OCI-LY1 (cell line): ENCODE results near the gene CD38.

Source experiments
- H2AFZ ChIP-seq: fragments of 200-600 bp; sonication (generic), shearing (Covaris generic); 2 replicates; pipeline ENCODE4 v1.6.0; 2014; ENCODE audit warnings: antibody characterized with exemption, mild to moderate bottlenecking, low read length
- H3F3A ChIP-seq: fragments of 200-600 bp; sonication (generic), shearing (Covaris generic); 2 replicates; pipeline ENCODE4 v1.6.0; 2014; ENCODE audit warnings: mild to moderate bottlenecking, antibody characterized with exemption, low read length, moderate library complexity; ENCODE audit not compliant: insufficient read depth
- H3K27ac ChIP-seq: fragments of 200-600 bp; sonication (generic); 2 replicates; pipeline ENCODE4 v1.5.1; 2014; ENCODE audit warnings: low read length, mixed run types, mild to moderate bottlenecking, low read depth; ENCODE audit not compliant: poor library complexity, severe bottlenecking
- H3K27me3 ChIP-seq: fragments of 200-600 bp; sonication (generic); 2 replicates; pipeline ENCODE4 v1.6.0; 2014; ENCODE audit warnings: antibody characterized with exemption, mild to moderate bottlenecking, low read length, moderate library complexity; ENCODE audit not compliant: insufficient read depth
- H3K36me3 ChIP-seq: fragments of 200-600 bp; sonication (generic); 2 replicates; pipeline ENCODE4 v1.6.1; 2014; ENCODE audit warnings: mild to moderate bottlenecking, antibody characterized with exemption, low read length, moderate library complexity, mixed read lengths; ENCODE audit not compliant: insufficient read depth
- H3K4me1 ChIP-seq: fragments of 200-600 bp; sonication (generic); 2 replicates; pipeline ENCODE4 v1.5.1; 2014; ENCODE audit warnings: mild to moderate bottlenecking, low read length, moderate library complexity; ENCODE audit not compliant: insufficient read depth, severe bottlenecking
- H3K4me2 ChIP-seq: fragments of 200-600 bp; sonication (generic), shearing (Covaris generic); 2 replicates; pipeline ENCODE4 v1.6.1; 2014; ENCODE audit warnings: low read length
- H3K4me3 ChIP-seq: fragments of 200-600 bp; sonication (generic); 2 replicates; pipeline ENCODE4 v1.5.1; 2014; ENCODE audit warnings: low read length, low read depth, mild to moderate bottlenecking, mixed read lengths; ENCODE audit not compliant: poor library complexity, severe bottlenecking
- H3K79me2 ChIP-seq: fragments of 200-600 bp; shearing (Covaris generic); 2 replicates; pipeline ENCODE4 v1.6.1; 2016; ENCODE audit warnings: mixed run types, low read length, mixed read lengths; ENCODE audit not compliant: insufficient read depth
- H3K9ac ChIP-seq: fragments of 200-600 bp; sonication (generic), shearing (Covaris generic); 2 replicates; pipeline ENCODE4 v1.6.1; 2014; ENCODE audit warnings: mild to moderate bottlenecking, low read length, mixed read lengths
- H3K9me2 ChIP-seq: fragments of 200-600 bp; sonication (generic), shearing (Covaris generic); 2 replicates; pipeline ENCODE4 v1.6.1; 2014; ENCODE audit warnings: low read depth, mild to moderate bottlenecking, low read length, mixed read lengths
- H3K9me3 ChIP-seq: fragments of 200-600 bp; shearing (Covaris generic); 2 replicates; pipeline ENCODE4 v1.6.1; 2014; ENCODE audit warnings: low read length, mixed read lengths
- H4K20me1 ChIP-seq: fragments of 200-600 bp; sonication (generic), shearing (Covaris generic); 2 replicates; pipeline ENCODE4 v1.6.0; 2016; ENCODE audit warnings: mild to moderate bottlenecking, low read length; ENCODE audit not compliant: insufficient read depth
- EZH2 ChIP-seq: fragments of 200-600 bp; sonication (generic), shearing (Covaris generic); IDR thresholded peaks from 2 replicates; pipeline ENCODE4 v1.8.0; 2017; ENCODE audit warnings: borderline replicate concordance, mixed run types, mild to moderate bottlenecking, antibody characterized with exemption, low read length, moderate library complexity, mixed read lengths
- TF ChIP-seq, protein P1 (sequence below): fragments of 200-600 bp; sonication (generic), shearing (Covaris generic); IDR thresholded peaks from 2 replicates; pipeline ENCODE4 v1.5.1; 2017; ENCODE audit warnings: mild to moderate bottlenecking, antibody characterized with exemption, low read length, moderate library complexity, mixed read lengths

Gene CD38

DNA sequence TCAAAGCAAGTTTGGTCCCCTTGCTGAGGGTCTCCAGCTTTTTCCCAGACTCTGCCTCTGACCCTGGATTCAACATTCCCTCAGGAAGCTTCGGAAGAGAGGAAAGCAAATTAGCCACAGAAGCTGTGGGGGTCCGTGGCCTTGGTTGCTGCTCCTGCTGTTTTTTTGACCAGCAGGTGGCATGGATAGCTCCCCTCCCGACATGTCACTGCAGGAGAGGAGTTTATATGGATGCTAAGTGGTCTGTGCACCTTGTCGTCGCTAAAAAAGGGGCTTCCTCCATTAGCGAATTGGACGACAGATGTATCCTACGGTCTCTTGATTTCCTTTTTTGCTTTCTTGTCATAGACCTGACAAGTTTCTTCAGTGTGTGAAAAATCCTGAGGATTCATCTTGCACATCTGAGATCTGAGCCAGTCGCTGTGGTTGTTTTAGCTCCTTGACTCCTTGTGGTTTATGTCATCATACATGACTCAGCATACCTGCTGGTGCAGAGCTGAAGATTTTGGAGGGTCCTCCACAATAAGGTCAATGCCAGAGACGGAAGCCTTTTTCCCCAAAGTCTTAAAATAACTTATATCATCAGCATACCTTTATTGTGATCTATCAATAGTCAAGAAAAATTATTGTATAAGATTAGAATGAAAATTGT lies 70.2 kb downstream of the CD38 start:
- no peak overlapping the region for H3K4me2 ChIP-seq

DNA sequence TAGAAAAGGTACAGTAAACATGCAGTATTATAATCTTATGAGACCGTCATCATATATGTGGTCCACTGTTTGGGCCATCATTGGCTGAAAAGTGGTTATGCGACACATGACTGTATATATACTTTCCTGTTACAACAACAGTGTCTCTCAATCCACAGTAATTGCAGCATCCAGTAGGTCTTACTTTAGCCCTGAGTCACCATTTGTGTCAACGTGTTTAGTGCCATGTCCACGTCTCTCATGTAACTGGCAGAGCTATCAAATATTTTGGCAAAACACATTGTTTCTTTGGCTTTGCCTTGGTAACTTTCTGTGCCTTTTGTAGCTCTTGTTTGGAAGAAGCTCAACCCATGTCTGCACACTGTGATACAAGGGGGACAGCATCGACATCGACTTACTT lies 73.8 kb downstream of the CD38 start:
- Histone ChIP-seq H3K79me2 (no peaks in the 10 kb centered on the region), H3K36me3 (peaks cover 3% of the 10 kb centered on the region; the same call in 1 of the 2 replicates), H3K27me3 (no peaks in the 10 kb centered on the region), H4K20me1 (no peaks in the 10 kb centered on the region), H3K27ac (no peak overlapping the region), H3K4me1 (no peaks in the 10 kb centered on the region), H3K4me3 (no peak overlapping the region), H3F3A (no peaks in the 10 kb centered on the region), H3K9me2 (no peaks in the 10 kb centered on the region), H3K4me2 (no peak overlapping the region), H3K9ac (no peak overlapping the region), H3K9me3 (no peaks in the 10 kb centered on the region), H2AFZ (no peak overlapping the region)
- TF ChIP-seq EZH2 = no peak
- TF ChIP-seq, protein P1, sequence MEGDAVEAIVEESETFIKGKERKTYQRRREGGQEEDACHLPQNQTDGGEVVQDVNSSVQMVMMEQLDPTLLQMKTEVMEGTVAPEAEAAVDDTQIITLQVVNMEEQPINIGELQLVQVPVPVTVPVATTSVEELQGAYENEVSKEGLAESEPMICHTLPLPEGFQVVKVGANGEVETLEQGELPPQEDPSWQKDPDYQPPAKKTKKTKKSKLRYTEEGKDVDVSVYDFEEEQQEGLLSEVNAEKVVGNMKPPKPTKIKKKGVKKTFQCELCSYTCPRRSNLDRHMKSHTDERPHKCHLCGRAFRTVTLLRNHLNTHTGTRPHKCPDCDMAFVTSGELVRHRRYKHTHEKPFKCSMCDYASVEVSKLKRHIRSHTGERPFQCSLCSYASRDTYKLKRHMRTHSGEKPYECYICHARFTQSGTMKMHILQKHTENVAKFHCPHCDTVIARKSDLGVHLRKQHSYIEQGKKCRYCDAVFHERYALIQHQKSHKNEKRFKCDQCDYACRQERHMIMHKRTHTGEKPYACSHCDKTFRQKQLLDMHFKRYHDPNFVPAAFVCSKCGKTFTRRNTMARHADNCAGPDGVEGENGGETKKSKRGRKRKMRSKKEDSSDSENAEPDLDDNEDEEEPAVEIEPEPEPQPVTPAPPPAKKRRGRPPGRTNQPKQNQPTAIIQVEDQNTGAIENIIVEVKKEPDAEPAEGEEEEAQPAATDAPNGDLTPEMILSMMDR = no peak

More for the DNA sequence above, 70.2 kb downstream of the CD38 start:
- H3K9me2 ChIP-seq = no peaks in the 10 kb centered on the region
- H3K36me3 ChIP-seq = peaks cover 3% of the 10 kb centered on the region; the same call in 1 of the 2 replicates
- H3K79me2 ChIP-seq = no peaks in the 10 kb centered on the region
- no peaks in the 10 kb centered on the region for H3F3A ChIP-seq
- H3K9me3 ChIP-seq = no peaks in the 10 kb centered on the region
- H2AFZ ChIP-seq = no peak overlapping the region
- H4K20me1 ChIP-seq = no peaks in the 10 kb centered on the region
- no peak overlapping the region for H3K4me3 ChIP-seq
- H3K27ac ChIP-seq = no peak overlapping the region
- H3K9ac ChIP-seq = no peak overlapping the region
- no peaks in the 10 kb centered on the region for H3K27me3 ChIP-seq
- no peaks in the 10 kb centered on the region for H3K4me1 ChIP-seq
- TF ChIP-seq, protein P1 = no peak
- TF ChIP-seq EZH2 = no peak

DNA sequence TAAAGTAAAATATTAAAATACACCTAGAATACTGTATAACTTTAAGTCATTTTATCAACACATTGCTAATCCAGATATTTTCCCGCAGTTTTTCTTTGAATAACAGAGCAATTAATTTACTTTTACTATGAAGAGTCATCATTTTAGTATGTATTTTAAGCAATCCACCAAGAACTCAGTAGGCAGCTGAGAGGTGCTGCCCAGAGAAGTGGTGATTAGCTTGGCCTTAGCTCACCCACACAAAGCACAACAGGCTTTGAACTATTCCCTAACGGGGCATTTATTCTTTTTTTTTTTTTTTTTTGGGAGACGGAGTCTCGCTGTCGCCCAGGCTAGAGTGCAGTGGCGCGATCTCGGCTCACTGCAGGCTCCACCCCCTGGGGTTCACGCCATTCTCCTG lies 74.4 kb downstream of the CD38 start:
- Histone ChIP-seq H3K27me3 (no peaks in the 10 kb centered on the region), H3K9me2 (no peaks in the 10 kb centered on the region), H3K9ac (no peak overlapping the region), H3K27ac (no peak overlapping the region), H3K4me3 (no peak overlapping the region), H4K20me1 (no peaks in the 10 kb centered on the region), H3K4me1 (no peaks in the 10 kb centered on the region), H3K79me2 (no peaks in the 10 kb centered on the region), H2AFZ (no peak overlapping the region), H3K4me2 (no peak overlapping the region), H3K9me3 (no peaks in the 10 kb centered on the region), H3K36me3 (peaks cover 3% of the 10 kb centered on the region; the same call in 1 of the 2 replicates), H3F3A (no peaks in the 10 kb centered on the region)
- TF ChIP-seq, protein P1 = no peak
- no peak for TF ChIP-seq EZH2
